A549 (cell line): Measurements from ENCODE around the gene FOLR3.

ENCODE experiments used
- CBX8 ChIP-seq: fragments of 200-600 bp; sonication (generic); IDR thresholded peaks from 2 replicates; pipeline ENCODE4 v1.6.1; 2016
- FOSB ChIP-seq: fragments of 250-450 bp; sonication (Bioruptor Pico); IDR thresholded peaks from 2 replicates; pipeline ENCODE4 v1.5.0; 2020; ENCODE audit warnings: mild to moderate bottlenecking, moderate library complexity
- POLR2A ChIP-seq: IDR thresholded peaks from 2 replicates; pipeline ENCODE4 v1.6.1; 2012; ENCODE audit warnings: mild to moderate bottlenecking, low read length
- POLR2AphosphoS2 ChIP-seq: conservative IDR thresholded peaks from 2 replicates; pipeline ENCODE4 v1.6.1; 2012; ENCODE audit warnings: low read length, improper control_type of control experiment, inconsistent platforms
- RAD21 ChIP-seq, 2 experiments: fragments of >200 bp in 1 of 2; sonication (Bioruptor Twin) in 1 of 2; formaldehyde crosslinking in 1 of 2; IDR thresholded peaks in 1 of 2; conservative IDR thresholded peaks in 1 of 2; 2 replicates in 1 of 2; 3 replicates in 1 of 2; pipeline ENCODE4 v1.6.1; 2012 to 2018; ENCODE audit warnings: inconsistent platforms in 1 of 2
- RFX5 ChIP-seq: fragments of 450-650 bp; IDR thresholded peaks from 2 replicates; pipeline ENCODE4 v1.7.1; 2014; ENCODE audit warnings: antibody characterized with exemption, mild to moderate bottlenecking, moderate library complexity
- RNF2 ChIP-seq: fragments of 200-600 bp; sonication (generic); IDR thresholded peaks from 2 replicates; pipeline ENCODE4 v1.6.1; 2016; ENCODE audit warnings: low read depth, mild to moderate bottlenecking, antibody characterized with exemption, moderate library complexity, borderline replicate concordance
- ZNF302 ChIP-seq: fragments of 250-450 bp; sonication (Bioruptor Pico); IDR thresholded peaks from 2 replicates; pipeline ENCODE4 v1.9.0; 2021; ENCODE audit warnings: inconsistent platforms, mild to moderate bottlenecking, moderate library complexity
- TF ChIP-seq, protein P1 (sequence below): fragments of >200 bp; sonication (Bioruptor Twin); formaldehyde crosslinking; IDR thresholded peaks from 3 replicates; pipeline ENCODE4 v1.5.1; 2016
- TF ChIP-seq, protein P2 (sequence below): fragments of 150-350 bp; IDR thresholded peaks from 2 replicates; pipeline ENCODE4 v1.6.1; 2014; ENCODE audit warnings: low read depth, mild to moderate bottlenecking, low read length
- TF ChIP-seq, protein P3 (sequence below): IDR thresholded peaks from 2 replicates; pipeline ENCODE4 v1.6.1; 2012

DNA sequence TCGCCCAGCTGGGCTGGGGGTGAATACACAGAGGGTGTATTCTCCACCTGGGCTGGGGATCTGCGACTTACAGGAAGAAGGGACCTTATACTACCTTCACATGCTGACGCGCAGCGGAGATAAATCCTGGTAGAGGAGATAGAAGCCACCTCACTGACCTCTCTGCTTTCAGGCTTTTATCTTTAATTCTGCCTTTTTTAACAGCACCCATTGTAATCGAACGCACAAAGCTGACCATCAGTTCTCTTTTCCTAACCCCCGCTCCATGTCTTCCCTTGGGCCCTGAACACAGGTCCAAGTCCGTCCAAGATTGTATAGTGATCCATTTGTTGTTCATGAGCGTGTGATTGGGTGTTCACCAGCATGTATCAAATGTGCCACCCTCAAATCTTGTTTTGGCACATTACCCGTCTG is 31.8 kb upstream of the FOLR3 start:
- no peak for TF ChIP-seq FOSB (CRISPR knock-in tag)
- TF ChIP-seq POLR2A, result no peak
- TF ChIP-seq, protein P1, sequence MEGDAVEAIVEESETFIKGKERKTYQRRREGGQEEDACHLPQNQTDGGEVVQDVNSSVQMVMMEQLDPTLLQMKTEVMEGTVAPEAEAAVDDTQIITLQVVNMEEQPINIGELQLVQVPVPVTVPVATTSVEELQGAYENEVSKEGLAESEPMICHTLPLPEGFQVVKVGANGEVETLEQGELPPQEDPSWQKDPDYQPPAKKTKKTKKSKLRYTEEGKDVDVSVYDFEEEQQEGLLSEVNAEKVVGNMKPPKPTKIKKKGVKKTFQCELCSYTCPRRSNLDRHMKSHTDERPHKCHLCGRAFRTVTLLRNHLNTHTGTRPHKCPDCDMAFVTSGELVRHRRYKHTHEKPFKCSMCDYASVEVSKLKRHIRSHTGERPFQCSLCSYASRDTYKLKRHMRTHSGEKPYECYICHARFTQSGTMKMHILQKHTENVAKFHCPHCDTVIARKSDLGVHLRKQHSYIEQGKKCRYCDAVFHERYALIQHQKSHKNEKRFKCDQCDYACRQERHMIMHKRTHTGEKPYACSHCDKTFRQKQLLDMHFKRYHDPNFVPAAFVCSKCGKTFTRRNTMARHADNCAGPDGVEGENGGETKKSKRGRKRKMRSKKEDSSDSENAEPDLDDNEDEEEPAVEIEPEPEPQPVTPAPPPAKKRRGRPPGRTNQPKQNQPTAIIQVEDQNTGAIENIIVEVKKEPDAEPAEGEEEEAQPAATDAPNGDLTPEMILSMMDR, result no peak
- no peak for TF ChIP-seq CBX8
- TF ChIP-seq, protein P2, sequence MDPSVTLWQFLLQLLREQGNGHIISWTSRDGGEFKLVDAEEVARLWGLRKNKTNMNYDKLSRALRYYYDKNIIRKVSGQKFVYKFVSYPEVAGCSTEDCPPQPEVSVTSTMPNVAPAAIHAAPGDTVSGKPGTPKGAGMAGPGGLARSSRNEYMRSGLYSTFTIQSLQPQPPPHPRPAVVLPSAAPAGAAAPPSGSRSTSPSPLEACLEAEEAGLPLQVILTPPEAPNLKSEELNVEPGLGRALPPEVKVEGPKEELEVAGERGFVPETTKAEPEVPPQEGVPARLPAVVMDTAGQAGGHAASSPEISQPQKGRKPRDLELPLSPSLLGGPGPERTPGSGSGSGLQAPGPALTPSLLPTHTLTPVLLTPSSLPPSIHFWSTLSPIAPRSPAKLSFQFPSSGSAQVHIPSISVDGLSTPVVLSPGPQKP, result no peak
- no peak for TF ChIP-seq RFX5
- TF ChIP-seq ZNF302 (CRISPR knock-in tag), result no peak
- no peak for TF ChIP-seq RNF2
- TF ChIP-seq, protein P3, sequence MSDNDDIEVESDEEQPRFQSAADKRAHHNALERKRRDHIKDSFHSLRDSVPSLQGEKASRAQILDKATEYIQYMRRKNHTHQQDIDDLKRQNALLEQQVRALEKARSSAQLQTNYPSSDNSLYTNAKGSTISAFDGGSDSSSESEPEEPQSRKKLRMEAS, result no peak
- TF ChIP-seq RAD21 (conservative IDR thresholded peaks at IDR 0.05 in 1 of 2, IDR thresholded peaks at IDR 0.05 in 1 of 2), result no peak
- TF ChIP-seq POLR2AphosphoS2, result no peak
